Breast epithelium (tissue), 3 donors: Measurements from ENCODE around the gene SYN1.

Experiments used
- POLR2A ChIP-seq: fragments of 450-650 bp; IDR thresholded peaks from one replicate; pipeline ENCODE4 v1.6.1; 2016; ENCODE audit warnings: antibody characterized with exemption, mild to moderate bottlenecking, moderate library complexity
- POLR2AphosphoS5 ChIP-seq, 3 donors: sonication (generic); formaldehyde crosslinking; IDR thresholded peaks; one replicate each; pipeline ENCODE4 v1.6.1; 2017; ENCODE audit warnings: antibody characterized with exemption in 3 of 3

DNA sequence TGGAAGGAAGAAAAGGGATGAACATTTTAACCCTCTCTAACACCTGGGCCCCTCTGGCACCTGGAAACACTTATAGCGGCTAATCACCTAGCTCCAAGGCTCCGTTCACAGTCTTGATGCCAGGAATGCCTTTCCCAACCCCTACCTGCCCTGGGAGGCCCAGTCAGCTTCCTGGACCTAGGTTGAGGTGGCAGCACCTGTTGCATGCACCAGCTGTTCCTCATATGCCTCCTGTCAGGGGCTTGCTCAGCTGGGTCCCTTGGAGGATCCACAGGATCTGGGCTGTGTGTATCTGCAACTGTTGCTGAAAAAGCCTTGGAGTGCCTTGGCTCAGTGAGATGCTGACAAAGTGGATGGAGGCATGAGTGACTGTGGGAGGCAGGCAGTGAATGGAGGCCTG, 5.7 kb upstream of the SYN1 start:
- no peak for TF ChIP-seq POLR2A
- no peak for TF ChIP-seq POLR2AphosphoS5 (IDR thresholded peaks at IDR 0.05)
